HG03108 (cell line): Measurements from ENCODE around the gene AKAP1.

Experiments
- ATAC-seq: cut with Tn5 transposase; IDR thresholded peaks from one replicate; pipeline ENCODE4 v1.9.1; 2021; ENCODE audit warnings: moderate library complexity; ENCODE audit not compliant: unreplicated experiment

Gene AKAP1

DNA sequence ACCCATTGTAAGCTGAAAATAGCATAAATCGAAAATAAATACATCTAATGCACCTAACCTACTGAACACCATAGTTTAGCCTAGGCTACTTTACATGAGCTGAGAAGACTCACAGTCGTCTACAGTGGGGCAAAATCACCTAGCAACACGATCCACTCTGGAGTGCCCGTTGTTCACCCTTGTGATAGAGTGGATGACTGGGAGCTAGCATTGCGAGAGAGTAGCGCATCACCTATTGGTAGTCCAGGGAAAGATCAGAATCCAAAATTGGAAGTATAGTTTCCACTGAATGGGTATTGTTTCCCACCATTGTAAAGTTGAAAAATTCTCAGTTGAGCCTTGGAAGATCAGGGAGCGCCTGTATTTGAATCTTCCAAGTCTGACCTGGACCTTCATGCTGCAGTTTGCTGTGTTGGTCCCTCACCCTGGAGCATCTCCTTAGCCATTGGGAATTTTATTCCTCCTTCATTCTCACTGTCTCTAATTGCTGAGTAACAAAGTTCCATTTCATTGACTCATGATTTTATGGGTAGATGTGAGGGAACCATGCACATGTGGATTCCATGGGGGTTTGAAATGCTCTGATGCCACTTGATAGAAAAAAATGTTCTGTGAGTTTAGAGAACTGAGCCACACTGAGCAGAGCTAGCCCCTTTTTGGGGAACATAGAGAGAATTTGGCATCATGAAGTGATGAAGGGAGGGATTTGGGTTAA, 19.6 kb downstream of the AKAP1 start:
- no peak for ATAC-seq

DNA sequence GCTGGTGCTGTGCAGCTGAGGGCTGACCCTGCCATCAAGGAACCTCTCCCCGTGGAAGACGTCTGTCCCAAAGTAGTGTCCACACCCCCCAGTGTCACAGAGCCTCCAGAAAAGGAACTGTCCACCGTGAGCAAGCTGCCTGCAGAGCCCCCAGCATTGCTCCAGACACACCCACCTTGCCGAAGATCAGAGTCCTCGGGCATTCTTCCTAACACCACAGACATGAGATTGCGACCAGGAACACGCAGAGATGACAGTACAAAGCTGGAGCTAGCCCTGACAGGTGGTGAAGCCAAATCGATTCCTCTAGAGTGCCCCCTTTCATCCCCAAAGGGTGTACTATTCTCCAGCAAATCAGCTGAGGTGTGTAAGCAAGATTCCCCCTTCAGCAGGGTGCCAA, 20.5 kb downstream of the AKAP1 start:
- no peak for ATAC-seq

DNA sequence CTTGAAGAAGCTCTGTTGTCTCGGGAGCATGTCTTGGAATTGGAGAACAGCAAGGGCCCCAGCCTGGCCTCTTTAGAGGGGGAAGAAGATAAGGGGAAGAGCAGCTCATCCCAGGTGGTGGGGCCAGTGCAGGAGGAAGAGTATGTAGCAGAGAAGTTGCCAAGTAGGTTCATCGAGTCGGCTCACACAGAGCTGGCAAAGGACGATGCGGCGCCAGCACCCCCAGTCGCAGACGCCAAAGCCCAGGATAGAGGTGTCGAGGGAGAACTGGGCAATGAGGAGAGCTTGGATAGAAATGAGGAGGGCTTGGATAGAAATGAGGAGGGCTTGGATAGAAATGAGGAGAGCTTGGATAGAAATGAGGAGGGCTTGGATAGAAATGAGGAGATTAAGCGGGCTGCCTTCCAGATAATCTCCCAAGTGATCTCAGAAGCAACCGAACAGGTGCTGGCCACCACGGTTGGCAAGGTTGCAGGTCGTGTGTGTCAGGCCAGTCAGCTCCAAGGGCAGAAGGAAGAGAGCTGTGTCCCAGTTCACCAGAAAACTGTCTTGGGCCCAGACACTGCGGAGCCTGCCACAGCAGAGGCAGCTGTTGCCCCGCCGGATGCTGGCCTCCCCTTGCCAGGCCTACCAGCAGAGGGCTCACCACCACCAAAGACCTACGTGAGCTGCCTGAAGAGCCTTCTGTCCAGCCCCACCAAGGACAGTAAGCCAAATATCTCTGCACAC, 21.2 kb downstream of the AKAP1 start:
- no peak for ATAC-seq

DNA sequence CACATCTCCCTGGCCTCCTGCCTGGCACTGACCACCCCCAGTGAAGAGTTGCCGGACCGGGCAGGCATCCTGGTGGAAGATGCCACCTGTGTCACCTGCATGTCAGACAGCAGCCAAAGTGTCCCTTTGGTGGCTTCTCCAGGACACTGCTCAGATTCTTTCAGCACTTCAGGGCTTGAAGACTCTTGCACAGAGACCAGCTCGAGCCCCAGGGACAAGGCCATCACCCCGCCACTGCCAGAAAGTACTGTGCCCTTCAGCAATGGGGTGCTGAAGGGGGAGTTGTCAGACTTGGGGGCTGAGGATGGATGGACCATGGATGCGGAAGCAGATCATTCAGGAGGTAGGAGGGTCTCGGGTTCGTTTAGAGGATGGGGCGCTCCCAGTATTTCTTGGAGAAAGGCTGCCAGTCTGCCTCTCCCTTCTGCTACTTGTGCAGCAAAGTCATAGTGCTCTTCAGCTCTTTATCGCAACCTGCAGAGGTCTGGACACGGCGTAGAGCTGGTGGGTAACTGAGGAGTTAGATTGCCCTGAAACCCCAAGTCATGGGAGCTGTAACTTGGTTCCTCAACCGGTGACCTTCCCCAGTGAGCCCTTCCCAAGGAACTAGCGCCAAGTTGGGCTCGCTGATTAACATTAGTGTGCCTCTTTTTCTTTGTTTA, 21.9 kb downstream of the AKAP1 start:
- ATAC-seq = no peak

DNA sequence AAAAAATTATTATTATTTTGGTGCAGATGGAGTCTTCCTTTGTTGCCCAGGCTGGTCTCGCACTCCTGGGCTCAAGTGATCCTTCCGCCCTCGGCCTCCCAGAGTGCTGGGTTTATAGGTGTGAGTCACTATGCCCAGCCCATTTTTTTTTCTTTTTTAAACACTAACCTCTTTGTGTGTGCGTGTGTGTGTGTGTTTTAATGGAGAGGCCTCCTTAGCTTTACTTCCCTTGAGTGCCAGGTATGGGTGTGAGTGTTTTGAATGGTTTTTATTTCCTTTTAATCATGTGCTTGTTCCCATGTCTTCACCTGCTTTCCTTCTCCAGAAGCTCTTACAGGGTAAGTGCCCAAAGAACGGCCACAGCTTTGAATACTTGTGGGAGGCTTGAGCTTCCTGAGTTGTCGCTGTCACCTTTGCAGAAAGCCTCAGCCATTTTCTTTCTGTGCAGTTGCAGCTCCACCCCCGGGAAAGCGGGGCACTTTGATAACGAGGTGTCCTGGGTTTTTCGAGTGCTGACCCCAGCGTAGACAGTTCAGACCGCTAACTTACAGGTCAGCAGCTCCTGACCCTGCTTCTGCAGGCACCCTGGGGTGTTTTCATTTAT, 22.6 kb downstream of the AKAP1 start:
- no peak for ATAC-seq

DNA sequence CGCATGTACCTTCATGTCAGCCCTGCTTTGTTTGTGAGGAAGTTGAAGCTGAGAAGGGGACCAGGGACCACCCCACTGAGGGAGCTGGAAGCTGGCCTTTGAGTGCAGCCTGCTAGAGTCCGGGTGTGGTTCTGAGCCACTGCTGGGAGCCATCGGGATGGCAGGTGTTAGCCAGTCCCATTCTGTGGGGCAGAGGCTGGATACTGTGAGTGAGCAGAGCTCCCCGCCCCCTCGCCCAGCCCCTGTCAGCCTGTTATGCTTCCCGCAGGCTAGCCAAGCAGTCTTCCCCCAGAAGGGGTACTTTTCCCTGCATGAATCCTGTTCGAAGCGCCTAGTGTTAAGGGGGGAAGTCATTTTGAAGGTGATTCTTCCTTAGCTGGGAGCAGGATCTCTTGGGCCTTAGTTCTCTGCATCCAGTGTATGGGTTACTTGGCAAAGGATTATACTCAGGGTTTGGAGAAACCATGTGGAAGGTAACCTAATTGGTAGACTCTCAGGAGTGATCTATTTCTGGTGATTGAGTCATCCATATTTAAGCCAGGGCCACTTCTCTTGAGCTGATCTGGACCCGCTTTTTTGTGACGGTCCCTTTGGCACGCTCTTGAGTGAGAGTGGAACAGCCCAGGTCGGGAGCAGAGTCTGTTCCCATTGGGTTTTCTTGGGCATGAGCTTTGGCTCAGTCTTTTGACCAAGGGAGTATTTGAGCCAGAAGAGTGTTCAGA, 23.8 kb downstream of the AKAP1 start:
- no peak for ATAC-seq

DNA sequence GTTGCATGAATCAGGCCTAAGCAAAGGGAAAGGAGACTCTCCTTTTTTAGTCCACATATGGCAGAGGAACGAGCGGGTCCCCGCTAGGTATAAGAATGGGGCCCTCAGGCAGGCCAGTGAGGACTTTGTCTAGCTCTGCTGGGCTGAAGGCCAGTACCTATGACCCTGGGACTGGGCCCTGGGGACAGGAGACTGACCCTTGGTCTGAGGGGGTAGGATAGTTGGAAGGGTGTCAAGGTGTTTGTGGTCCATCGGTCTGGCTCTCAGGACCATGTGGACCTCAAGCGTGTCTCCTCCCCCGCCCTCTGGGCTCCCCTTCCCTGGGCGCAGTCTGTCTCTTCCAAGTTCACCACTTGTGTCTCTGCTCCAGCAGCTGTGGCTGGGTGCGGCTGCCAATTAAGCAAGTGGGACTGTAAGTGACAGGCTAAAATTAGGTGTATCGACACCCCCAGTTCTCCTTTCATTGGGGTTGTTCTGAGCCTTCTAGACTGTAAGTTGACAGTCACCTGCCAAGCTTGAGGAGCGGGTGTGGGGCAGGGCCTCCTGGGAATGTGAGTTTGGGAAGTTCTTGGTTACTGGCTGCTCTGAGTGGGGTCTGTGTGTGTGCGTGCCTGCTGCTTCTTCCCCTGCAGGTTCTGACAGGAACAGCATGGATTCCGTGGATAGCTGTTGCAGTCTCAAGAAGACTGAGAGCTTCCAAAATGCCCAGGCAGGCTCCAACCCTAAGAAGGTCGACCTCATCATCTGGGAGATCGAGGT, 24.5 kb downstream of the AKAP1 start:
- no peak for ATAC-seq

DNA sequence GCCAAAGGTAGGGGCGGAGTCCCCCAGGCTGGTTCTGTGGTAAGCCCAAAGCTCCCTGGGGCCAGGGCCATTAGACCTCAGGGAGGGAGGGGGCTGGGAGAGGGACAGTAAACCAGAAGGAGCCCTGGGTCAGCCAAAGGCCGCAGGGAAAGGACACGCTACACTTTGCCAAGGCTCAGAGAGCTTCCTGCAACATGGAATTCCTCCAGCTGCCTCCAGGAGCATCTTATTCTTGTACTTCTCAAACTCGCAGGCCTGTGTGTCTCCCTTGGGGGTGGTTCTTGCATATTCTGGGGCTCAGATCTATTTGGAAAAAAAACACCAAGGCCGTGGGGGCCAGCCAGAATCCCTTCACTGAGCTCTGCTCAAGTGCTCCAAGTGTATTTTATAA, 25.1 kb downstream of the AKAP1 start:
- ATAC-seq = no peak

DNA sequence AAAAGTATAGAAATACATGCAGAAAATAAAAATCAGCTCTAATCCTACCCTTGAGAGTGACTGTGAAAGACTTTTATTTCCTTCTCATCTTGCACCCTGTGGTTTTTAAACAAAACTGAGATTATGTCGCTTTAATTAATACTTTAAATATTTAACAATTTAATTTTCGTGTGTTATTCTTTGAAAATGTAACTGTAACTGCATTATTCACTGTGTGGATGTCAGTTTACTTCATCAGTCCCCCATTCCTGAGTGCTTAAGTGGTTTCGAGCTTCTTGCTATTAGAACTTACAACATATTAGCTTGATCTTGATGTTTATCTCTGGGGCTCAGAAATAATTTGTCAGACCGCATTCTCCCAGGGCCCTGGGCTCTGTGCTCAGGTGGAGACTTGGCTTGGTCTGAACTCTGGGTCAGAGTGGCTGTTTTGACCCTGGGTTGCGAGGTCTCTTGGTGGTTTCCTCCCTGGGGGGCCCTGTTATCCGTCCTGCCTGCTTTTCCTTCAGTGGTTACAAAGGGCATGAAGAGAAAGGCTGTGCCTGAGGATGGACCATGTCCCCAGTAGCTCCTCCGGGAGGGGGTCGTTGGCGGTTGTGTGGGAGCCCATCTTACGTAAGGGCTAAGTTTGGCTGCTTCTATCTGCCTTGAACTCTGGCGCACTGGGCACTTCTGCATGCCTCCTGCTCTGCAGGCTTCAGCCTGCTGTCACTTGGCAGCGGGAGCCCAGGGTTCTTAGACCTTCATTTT, 25.7 kb downstream of the AKAP1 start:
- no peak for ATAC-seq

DNA sequence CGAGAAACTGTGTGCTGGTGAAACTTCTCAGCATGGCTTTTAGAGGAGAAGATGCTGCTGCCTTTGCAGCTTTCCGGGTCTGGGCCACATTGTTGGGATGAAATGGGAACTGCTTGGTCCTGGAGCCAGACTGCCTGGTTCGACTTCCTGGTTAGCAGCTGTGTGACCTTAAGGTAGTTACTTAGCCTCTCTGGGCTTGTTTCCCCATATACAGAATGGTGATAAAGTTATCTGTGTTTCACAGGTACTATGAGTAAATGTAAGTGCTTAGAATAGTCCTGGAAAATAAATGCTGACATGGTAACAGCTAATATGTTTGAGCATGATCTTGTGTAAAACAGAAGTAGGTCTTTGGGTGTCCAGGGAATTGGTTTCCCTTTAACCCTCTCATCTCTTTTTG, 26.3 kb downstream of the AKAP1 start:
- no peak for ATAC-seq

DNA sequence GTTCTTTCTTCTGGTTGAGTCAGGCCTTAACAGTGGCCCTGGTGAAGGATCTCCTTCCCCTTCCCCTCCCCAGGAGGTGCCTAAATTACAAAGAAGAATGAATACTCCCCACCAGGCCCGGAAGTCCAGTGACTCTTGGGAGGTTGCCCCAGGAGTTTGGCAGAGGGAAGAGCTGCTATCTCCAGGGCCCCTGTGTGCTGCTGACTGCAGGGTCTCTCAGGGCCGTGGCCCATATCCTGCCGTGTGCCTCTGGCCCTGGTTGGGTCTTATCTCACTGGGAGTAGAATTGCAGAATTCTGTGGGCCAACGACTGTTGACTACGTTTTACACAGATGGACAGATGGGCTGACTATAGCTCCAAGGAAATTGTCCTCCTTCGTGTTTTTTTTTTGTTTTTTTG, 28.0 kb downstream of the AKAP1 start:
- no peak for ATAC-seq

DNA sequence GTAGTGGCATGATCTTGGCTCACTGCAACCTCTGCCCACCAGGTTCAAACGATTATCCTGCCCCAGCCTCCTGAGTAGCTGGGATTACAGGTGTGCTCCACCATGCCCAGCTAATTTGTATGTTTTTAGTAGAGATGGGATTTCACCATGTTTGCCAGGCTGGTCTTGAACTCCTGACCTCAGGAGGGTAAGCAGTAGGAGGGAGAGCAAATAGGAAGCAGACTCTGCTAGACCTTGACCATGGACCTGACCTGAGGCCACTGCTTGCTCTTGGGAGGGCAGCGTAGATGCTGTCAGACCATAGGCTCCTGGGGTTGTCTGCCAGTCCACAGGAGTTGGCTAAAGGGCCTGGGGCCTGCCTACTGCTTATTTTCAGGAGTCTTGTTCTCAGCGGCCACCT, 28.6 kb downstream of the AKAP1 start:
- no peak for ATAC-seq

DNA sequence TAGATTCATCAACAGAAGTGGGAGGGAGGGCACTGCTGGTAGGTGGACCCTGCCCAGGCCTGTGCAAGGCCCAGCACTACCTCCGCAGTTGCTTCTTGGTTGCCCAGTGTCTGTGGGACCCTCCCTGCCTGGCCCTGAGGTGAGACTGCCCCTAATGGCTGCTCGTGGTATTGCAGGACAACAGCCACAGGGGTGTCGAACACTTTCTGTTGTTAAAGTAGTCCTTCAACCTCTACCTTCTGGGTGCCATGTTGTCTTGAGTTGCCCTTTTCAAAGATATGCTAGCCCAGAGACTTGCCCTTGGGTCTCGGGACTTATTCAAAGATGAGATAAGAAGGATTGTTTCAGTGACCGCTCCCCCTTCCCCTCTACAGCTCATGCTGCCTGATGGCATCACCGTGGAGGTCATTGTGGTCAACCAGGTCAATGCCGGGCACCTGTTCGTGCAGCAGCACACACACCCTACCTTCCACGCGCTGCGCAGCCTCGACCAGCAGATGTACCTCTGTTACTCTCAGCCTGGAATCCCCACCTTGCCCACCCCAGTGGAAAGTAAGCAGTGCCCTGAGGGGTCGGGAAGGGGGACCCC, 29.1 kb downstream of the AKAP1 start:
- ATAC-seq = no peak

DNA sequence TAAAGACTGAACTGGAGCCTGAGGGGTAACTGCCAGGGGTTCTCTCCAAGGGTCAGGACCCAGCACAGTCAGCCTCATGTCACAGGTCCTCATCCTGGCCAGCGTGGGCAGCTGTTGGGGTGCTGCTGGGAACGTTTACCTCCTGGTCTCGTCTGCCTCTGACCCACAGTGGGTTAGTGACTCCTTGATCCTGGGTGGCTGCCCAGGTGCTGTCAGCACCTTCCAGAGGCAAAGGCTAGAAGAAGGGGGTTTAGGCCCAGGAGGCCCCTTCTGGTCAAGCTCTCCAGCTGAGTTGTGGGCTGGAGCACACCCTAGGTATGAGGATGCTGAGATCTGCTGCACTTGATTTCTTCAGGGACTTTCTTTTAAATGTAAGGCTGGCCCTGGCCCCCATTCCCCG, 30.3 kb downstream of the AKAP1 start:
- ATAC-seq = no peak

DNA sequence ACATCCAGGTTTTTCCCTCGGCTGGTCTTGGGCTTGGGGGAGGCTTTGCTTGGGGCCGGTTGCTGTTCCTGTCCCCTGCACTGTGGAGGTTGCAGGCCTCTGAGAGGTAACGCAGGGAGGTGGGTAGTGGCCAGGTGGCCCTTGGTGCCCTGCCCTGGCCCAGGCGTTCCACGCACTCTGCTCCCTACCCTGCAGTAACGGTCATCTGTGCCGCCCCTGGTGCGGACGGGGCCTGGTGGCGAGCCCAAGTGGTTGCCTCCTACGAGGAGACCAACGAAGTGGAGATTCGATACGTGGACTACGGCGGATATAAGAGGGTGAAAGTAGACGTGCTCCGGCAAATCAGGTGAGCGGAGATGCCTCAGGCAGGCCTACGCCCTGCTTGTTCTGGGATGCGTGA, 30.9 kb downstream of the AKAP1 start:
- ATAC-seq = no peak

DNA sequence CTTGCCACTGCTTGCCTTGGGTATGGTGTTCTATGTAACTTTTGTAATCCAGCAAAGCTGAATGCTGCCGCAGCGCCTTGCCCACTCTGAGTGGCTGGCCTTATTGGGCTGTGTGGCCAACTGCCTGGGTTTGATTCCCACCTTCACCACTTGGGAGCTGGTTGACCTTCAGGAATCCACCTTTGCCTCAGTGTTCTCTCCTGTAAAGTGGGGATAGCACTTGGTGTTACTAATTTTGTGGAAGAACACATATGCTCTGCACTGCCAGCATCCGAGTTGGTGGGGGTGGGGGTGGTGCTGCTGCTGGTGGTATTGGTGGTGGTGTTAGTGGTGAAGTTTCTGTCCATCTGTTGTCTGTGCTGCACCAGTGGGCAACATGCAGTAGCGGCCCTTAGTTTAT, 32.8 kb downstream of the AKAP1 start:
- ATAC-seq = no peak

DNA sequence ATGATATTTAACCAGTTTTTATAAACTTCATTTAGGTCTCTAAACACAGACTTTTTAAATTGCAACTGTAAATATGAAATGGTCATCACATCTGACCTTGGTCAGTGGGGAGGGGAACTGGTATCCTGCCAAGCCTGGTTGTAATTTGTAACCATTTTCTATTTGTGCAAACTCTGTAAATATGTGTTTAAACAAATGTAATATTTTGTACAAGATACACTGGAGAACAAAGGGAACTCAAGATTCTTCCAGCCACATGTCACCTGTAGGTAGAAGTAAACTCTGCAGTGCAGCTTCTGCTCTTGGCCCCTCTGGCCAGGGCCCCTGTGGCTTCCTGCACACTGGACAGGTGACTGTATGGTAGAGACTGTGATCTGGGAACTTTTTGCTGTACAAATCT, 35.8 kb downstream of the AKAP1 start:
- ATAC-seq = no peak

DNA sequence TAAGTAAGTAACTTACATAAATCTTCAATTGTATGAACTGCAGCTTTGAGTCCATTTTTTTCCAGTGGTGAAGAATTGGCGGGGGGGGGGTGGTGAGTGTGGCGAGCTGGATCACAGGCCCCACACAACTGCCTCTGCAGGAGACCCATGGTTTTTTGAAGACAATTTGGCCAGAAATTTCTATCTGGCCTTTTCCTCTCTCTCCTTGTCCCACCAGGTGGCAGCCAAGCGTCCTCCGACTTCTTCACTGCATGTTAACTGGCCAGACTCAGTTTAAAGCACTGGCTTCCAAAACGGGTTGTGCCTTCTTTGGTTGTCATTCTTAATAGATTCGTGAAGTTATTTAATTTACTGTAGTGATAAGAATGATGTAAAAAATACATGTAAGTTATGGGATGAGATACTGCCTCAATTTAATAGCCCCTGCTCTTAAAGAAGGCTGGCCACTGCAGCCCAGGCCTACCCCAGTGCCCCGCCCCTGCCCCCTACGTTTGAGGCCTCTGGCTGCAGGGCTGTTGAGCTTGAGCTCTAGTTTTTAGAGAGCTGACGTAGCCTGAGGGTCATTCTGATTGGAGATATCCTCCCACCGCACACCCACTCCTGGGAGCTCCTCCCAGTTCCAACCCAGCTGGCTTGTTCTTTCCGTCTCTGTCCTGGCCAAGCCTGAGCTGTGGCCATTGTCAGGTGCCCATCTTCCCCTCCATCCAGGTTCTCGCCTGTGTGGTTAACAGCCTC, 36.4 kb downstream of the AKAP1 start:
- ATAC-seq = no peak

DNA sequence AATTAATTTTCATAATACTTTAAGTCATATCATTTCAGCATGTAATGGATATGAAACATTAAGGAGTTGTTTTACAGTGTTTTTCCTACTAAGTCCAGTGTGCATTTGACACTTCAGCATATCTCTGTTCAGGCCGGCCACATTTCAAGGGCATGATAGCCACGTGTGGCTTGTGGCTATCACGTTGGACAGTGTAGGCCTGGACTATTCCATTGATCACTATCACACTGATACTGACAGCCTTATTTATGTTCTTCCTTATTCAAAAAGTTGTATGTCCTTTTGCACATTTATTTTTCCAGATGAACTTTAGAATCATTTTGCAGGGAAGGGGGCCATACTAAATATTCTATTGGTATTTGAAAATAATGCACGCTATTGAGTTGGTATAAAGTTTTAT, 39.0 kb downstream of the AKAP1 start:
- ATAC-seq = no peak
